Endothelial cell of coronary artery (primary cell): ENCODE data around the gene LRFN2. TPM values are rescaled to one million over a fixed set of nuclear protein-coding genes. Genes with fewer than 3 reads are reported as not detected.

Source experiments
- total RNA-seq: library from RNA; depleted of rRNA; stranded (reverse); fragments of >200 nt; gene quantifications from 2 replicates; pipeline ENCODE4 v1.2.3, GENCODE V29; 2014

LRFN2 gene
- not detected in 2 replicates for total RNA-seq

GRCh38 chr6:40587240-40588069 lies at the start of gene LRFN2:
TSS of gene LRFN2 (minus strand) at chr6:40587364.

